ENCODE measurements around the gene CEL.

GRCh38 chr9:133050781-133051180 is 11.0 kb upstream of the CEL start:
- TF ChIP-seq ELK4 (IDR thresholded peaks at IDR 0.05; ENCODE audit: borderline replicate concordance, low read depth, low read length) (no peak), YY1 (tag by site-specific recombination; IDR thresholded peaks at IDR 0.05) (no peak), CTCF (tag by site-specific recombination; IDR thresholded peaks at IDR 0.05) (no peak), PATZ1 (tag by site-specific recombination; IDR thresholded peaks at IDR 0.05) (no peak), YY2 (tag by site-specific recombination; IDR thresholded peaks at IDR 0.05) (no peak), FEZF1 (tag by site-specific recombination; IDR thresholded peaks at IDR 0.05) (no peak)

All from HEK293 (cell line).